HEK293 (cell line): ENCODE measurements around the gene LGALS7.

ENCODE experiments used
- CTCF ChIA-PET: fragments of 350-600 bp; formaldehyde crosslinking; extraction: SDS; loops from one replicate; lab custom pipeline; 2021; ENCODE audit warnings: antibody characterized with exemption; lab: Yijun Ruan, JAX
- POLR2A ChIA-PET: fragments of 300-600 bp; formaldehyde crosslinking; extraction: SDS; loops from one replicate; lab custom pipeline; 2020; ENCODE audit warnings: antibody characterized with exemption, inconsistent platforms; lab: Yijun Ruan, JAX
- H3K27ac ChIP-seq: fragments of 200-500 bp; sonication (Bioruptor generic); 2 replicates; pipeline ENCODE4 v1.5.1; 2014; ENCODE audit warnings: low read depth, low read length, control low read depth, inconsistent platforms; ENCODE audit errors: extremely low read depth
- H3K36me3 ChIP-seq, 2 experiments: fragments of 200-500 bp in 1 of 2; sonication (Bioruptor generic) in 1 of 2; 1 replicate in 1 of 2; 2 replicates in 1 of 2; pipeline ENCODE4 v1.5.1; 2014 to 2017; ENCODE audit warnings: inconsistent platforms in 2 of 2, low read length in 2 of 2; ENCODE audit not compliant: control insufficient read depth in 2 of 2, insufficient read depth in 1 of 2
- H3K4me1 ChIP-seq: fragments of 200-500 bp; sonication (Bioruptor generic); 2 replicates; pipeline ENCODE4 v1.5.1; 2014; ENCODE audit warnings: mild to moderate bottlenecking, low read length, inconsistent platforms; ENCODE audit not compliant: control insufficient read depth, insufficient read depth
- H3K4me3 ChIP-seq: 2 replicates; pipeline ENCODE4 v1.5.1; 2011; ENCODE audit warnings: low read depth, mild to moderate bottlenecking, control low read depth, low read length, moderate library complexity
- H3K9me3 ChIP-seq: fragments of 200-500 bp; sonication (Bioruptor generic); 2 replicates; pipeline ENCODE4 v1.5.1; 2014; ENCODE audit warnings: low read depth, low read length, inconsistent platforms; ENCODE audit not compliant: control insufficient read depth, insufficient read depth
- MEIS1 ChIP-seq: sonication (generic); formaldehyde crosslinking; IDR thresholded peaks from 2 replicates; pipeline ENCODE4 v1.8.1; 2022; ENCODE audit warnings: missing genetic modification reagents, mild to moderate bottlenecking, borderline replicate concordance
- REPIN1 ChIP-seq: fragments of 450-650 bp; formaldehyde crosslinking; IDR thresholded peaks from 2 replicates; pipeline ENCODE4 v1.5.1; 2017; ENCODE audit warnings: missing biosample characterization, missing genetic modification characterization, low read depth
- SCRT1 ChIP-seq: fragments of 450-650 bp; formaldehyde crosslinking; IDR thresholded peaks from 2 replicates; pipeline ENCODE4 v1.5.1; 2016; ENCODE audit warnings: missing biosample characterization, missing genetic modification characterization, borderline replicate concordance
- ZBTB11 ChIP-seq: fragments of 450-650 bp; formaldehyde crosslinking; conservative IDR thresholded peaks from 2 replicates; pipeline ENCODE4 v1.5.1; 2016; ENCODE audit warnings: low read depth, missing biosample characterization, missing genetic modification characterization
- ZBTB17 ChIP-seq: fragments of 450-650 bp; formaldehyde crosslinking; IDR thresholded peaks from 2 replicates; pipeline ENCODE4 v1.5.1; 2016; ENCODE audit warnings: missing biosample characterization, missing genetic modification characterization
- ZBTB48 ChIP-seq: fragments of 450-650 bp; formaldehyde crosslinking; IDR thresholded peaks from 2 replicates; pipeline ENCODE4 v1.5.1; 2016; ENCODE audit warnings: missing biosample characterization, missing genetic modification characterization
- ZFP3 ChIP-seq: fragments of 450-650 bp; formaldehyde crosslinking; IDR thresholded peaks from 2 replicates; pipeline ENCODE4 v1.5.1; 2016; ENCODE audit warnings: low read depth, missing biosample characterization, missing genetic modification characterization
- ZNF518A ChIP-seq: fragments of 450-650 bp; formaldehyde crosslinking; conservative IDR thresholded peaks from 2 replicates; pipeline ENCODE4 v1.5.1; 2016; ENCODE audit warnings: low read depth, missing biosample characterization, missing genetic modification characterization
- ZNF571 ChIP-seq: fragments of 450-650 bp; formaldehyde crosslinking; IDR thresholded peaks from 2 replicates; pipeline ENCODE4 v1.5.0; 2017; ENCODE audit warnings: missing biosample characterization, missing genetic modification characterization
- ZNF658 ChIP-seq: fragments of 450-650 bp; formaldehyde crosslinking; IDR thresholded peaks from 2 replicates; pipeline ENCODE4; 2016; ENCODE audit warnings: missing biosample characterization, missing genetic modification characterization
- ZNF776 ChIP-seq: fragments of 450-650 bp; formaldehyde crosslinking; IDR thresholded peaks from 2 replicates; pipeline ENCODE4 v1.5.0; 2017; ENCODE audit warnings: missing biosample characterization, missing genetic modification characterization, borderline replicate concordance
- TF ChIP-seq, protein P1 (sequence below): fragments of 450-650 bp; formaldehyde crosslinking; IDR thresholded peaks from 2 replicates; pipeline ENCODE4 v1.5.1; 2017; ENCODE audit warnings: missing biosample characterization, missing genetic modification characterization

LGALS7 gene

DNA sequence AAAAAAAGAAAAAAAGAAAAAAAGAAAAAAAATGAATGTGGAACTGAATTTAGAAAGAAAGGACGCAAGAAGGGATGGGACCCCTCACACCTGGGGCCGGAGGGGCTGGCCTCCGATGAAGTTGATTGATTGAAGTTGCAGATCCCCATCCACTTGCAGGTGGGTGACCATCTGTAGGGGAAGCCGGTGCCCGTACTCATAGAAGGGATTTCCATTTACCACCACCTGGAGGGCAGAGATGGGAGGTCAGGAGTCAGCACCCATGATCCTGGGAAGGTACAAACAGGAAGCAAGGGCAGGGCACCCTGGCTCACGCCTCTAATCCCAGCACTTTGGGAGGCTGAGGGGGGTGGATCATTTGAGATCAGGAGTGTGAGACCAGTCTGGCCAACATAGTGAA, 33.1 kb upstream of the LGALS7 start:
- TF ChIP-seq ZFP3 (tag by site-specific recombination) (no peak), ZBTB11 (tag by site-specific recombination) (no peak), ZNF571 (tag by site-specific recombination) (no peak), ZNF776 (no peak), ZBTB17 (no peak), MEIS1 (CRISPR knock-in tag) (no peak)
- ChIA-PET CTCF (no interaction called here), POLR2A (no interaction called here)
- Histone ChIP-seq H3K4me3 (no peak overlapping the region), H3K27ac (no peak overlapping the region), H3K4me1 (no peaks in the 10 kb centered on the region), H3K36me3 (no peaks in the 10 kb centered on the region; a peak in 1 of 3 replicates), H3K9me3 (no peaks in the 10 kb centered on the region; the same call in 1 of the 2 replicates)

- Histone ChIP-seq H3K4me1 (no peaks in the 10 kb centered on the region), H3K4me3 (no peak overlapping the region), H3K27ac (peak overlapping the region; percentile 24; the same call in 1 of the 2 replicates), H3K36me3 (no peaks in the 10 kb centered on the region; a peak in 1 of 3 replicates), H3K9me3 (no peaks in the 10 kb centered on the region; the same call in 1 of the 2 replicates)
- CTCF ChIA-PET: interaction anchor here (0.6 to 1.7 kb wide), 4 partner anchors 19 to 404 kb away, joined by 3 to 6 read pairs (median 3); no protein-coding TSS in a partner anchor
- POLR2A ChIA-PET: interaction anchor here (1.0 kb wide), 1 partner anchor 95 kb away, joined by 3 read pairs; the partner anchor contains the start of gene NFKBIB
- TF ChIP-seq REPIN1 (tag by site-specific recombination) (peak; percentile 58; the same call in 1 of the 2 replicates), ZBTB48 (tag by site-specific recombination) (peak; percentile 31; the same call in 1 of the 2 replicates), ZNF658 (tag by site-specific recombination) (no peak), SCRT1 (tag by site-specific recombination) (no peak), ZNF518A (tag by site-specific recombination) (peak; percentile 68)
- TF ChIP-seq, protein P1, sequence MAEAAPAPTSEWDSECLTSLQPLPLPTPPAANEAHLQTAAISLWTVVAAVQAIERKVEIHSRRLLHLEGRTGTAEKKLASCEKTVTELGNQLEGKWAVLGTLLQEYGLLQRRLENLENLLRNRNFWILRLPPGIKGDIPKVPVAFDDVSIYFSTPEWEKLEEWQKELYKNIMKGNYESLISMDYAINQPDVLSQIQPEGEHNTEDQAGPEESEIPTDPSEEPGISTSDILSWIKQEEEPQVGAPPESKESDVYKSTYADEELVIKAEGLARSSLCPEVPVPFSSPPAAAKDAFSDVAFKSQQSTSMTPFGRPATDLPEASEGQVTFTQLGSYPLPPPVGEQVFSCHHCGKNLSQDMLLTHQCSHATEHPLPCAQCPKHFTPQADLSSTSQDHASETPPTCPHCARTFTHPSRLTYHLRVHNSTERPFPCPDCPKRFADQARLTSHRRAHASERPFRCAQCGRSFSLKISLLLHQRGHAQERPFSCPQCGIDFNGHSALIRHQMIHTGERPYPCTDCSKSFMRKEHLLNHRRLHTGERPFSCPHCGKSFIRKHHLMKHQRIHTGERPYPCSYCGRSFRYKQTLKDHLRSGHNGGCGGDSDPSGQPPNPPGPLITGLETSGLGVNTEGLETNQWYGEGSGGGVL (tag by site-specific recombination): no peak
Observed at GRCh38 chr19:38805180-38805579, 31.9 kb upstream of the LGALS7 start.
